COLO829 (cell line): ENCODE data around the gene HIVEP3.

Source experiments
- DNase-seq: peaks from one replicate; pipeline ENCODE4 v3.0.0; 2012; ENCODE audit warnings: low spot score

The HIVEP3 gene

DNA sequence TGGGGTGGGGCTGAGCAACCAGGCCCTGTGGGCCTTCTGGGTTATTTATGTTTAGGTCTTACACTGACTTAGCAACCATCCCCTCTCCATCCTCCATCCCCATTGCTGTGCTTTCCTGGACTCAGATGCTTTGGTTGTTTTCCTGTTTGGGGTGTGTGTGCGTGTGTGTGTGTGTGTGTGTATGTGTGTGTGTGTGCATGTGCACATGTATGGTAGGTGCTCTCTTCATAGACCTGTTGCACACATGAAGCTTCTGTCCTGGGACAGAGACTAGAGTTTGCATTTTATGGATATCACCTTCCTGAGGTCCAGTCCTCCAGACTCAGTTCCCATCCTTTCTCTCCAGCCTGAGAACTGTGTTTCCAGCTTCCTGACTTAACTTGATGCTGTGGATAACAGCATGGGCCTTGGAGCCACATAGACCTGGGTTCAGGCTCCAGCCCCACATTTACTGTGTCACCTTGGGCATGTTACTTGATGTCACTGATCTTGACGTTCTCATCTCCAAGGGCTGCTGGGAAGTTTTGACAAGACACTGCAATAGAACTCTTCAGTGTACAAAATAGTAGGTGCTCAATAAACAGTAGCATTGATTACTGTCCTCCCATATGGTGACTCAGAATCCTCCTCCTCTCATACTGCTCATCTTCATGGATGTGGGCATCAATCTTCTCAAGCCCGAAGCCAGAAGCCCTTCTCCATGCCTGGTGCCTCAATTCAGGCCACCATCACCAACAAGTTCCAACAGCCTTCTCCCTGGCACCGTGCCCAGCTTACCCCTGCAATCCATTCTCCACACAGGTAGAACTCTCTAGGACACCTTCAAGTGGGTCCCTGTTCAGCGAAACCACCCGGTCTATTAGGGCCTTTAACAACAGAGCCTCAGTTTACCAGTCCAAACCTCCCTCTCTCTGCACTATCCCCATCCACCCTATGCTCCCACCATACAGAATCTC, 252.5 kb downstream of the HIVEP3 start:
- no peak for DNase-seq

DNA sequence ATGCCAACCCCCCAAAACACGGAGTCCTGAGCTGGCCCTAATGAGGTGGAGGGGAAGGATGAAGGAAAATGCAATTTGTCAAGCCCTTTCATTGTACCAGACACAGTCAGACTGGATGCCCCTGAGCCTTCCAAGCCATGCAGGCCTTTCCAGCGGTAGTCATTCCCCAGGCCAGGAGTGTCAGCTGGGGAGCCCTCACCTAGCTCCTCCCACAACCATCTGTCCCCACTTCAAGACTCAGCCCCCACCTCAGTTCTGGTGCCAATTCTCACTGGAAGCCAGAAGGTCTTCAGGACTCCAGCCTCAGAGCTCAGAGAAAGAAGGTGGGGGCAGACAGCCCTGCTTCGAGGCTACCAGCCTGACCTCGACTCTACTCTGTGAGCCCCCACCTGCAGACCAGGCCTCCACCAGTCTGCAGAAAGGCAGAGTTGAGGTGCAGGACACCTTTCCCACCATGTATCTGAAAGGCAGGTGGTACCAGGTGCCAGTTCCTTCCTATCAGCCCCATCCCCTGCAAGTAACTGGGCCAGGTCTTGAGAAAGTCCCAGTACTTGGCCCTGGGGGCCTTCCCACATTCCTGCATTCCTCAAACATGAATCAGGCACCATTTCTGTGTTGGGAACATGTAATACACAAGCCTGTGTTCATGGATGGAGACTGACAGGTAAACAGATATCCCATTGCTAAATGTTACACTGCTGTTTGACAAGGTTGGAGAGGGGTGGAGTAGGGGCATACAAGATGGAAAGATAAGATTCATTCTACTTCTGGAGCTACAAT, 253.7 kb downstream of the HIVEP3 start:
- DNase-seq: peak; percentile 42

DNA sequence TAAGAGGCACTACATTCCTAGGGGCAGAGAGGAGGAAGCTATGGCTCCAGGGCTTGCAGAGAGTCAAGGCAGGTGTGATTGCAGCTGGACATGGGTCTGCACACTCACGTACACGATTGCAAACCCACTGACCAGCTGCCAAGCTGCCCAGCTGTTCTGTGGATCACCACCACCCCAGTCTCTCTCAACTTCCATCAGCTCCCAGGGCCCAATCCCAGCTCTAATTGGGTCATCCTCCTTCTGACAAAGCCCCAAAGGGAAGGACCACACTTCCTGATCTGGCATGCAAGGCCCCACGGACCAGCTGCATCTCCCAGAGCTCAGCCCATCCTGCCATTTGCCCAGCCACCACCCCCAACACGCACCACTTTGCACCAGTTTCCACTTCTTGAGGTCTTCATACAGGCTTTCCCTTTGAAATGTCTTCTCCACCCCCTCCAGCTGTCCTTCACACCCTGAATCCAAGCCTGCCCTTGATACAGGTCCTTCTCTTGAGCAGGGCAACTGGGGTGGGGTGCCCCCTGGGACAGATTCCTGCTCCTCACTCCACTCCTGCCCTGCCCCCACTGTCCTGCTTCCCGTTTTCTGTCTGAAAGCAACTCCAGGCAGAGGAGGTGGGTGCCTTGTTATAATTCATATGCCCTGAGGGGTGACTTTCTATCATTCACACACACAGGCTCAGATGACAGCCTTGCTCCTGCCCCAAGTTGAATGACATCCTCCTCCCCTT, 254.9 kb downstream of the HIVEP3 start:
- DNase-seq: no peak

DNA sequence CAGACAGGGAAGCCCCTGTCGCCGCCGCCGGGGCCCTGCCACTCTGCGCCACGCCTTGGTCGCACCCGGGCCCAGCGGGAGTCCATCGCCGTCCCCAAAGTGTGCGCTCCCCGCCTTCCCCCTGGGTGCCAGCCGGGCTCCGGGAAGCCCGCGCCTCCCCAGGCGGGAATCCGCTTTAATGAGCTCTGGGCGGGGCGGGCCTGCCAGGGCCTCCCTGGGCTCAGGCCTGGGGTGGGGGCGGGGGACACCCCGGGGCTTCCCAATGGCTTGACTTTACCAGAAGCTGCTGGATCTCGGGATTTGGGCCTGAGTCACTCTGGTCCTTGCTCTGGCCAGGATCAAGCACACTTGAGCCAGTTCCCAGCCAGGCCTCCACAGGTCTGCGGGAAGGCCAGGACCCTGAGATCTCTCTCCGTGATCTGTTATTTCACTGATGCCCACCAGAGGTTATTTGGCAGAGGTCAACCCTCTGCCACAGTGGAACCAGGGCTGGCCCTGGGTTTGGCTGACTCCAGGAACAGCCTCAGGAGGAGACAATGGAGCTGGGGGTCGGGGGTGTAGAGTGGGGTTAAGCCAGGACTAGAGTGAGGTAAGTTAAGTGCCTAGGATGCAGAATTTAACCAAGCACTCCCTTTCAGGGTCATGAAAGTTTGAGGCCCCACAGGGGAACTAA, 255.8 kb downstream of the HIVEP3 start:
- DNase-seq: no peak

DNA sequence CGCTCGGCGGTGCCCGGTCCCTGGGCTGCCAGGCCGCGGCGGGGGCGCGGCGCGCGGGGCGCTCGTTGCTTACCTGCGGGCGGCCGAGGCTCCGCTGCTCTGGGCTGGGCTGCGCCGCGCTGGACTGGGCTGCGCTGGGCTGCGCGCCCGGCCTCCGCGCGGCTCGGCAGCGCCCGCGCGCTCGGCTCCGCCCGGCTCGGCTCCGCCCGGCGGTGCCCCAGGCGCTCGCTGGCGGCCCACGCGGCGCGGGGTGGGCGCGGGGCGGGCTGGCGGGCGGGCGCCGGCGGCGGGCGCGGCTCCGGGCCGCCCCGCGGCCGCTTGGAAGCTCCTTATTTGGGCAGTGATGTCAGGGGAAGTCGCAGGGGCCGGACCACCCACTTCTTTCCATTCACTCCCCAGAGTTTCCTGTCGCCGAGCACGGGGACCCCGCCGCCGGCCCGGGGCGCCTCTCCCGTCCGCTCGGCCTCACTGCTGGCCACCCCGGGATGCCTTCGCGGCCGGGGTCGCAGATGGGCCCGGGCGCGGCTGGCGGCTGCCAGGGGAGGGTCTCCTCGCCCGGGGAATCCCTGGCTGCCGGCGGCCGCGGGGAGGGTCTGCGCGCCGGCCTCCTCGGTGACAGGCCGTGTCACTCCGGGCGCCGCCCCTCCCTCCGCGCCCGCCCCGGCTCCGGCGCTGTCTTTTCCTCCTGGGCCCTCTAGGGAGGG, 256.5 kb downstream of the HIVEP3 start:
- DNase-seq: no peak

DNA sequence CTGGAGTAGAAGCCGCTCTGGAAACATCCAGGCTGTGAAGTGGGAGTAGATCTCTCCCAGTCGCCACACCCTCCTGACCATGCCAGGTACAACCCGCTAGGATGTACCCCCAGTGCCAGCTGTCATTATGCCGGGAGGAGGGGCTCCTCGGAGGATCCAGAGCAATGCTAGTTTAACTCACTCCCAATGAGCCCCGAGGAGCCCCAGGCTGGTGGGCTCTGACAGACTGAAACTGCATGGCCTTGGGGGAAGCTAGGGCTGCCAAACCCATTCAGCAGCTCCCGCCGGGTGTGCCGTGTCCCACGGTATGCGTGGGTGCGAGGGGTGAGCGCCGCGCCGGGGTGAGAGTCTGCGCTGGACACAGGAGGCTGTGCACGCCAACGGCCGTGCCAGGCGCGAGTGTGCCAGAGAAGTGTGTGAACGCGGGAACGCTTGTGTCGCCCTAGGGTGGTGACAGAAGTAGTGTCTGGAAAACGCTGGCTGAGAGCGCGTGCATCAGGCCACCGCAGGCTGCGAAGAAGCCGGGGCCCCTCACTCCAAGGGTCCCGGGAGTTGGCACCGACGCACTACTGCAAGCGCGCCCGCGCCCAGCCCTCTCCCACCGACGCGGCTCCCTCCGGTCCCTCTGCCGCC, 257.2 kb downstream of the HIVEP3 start:
- DNase-seq: no peak

DNA sequence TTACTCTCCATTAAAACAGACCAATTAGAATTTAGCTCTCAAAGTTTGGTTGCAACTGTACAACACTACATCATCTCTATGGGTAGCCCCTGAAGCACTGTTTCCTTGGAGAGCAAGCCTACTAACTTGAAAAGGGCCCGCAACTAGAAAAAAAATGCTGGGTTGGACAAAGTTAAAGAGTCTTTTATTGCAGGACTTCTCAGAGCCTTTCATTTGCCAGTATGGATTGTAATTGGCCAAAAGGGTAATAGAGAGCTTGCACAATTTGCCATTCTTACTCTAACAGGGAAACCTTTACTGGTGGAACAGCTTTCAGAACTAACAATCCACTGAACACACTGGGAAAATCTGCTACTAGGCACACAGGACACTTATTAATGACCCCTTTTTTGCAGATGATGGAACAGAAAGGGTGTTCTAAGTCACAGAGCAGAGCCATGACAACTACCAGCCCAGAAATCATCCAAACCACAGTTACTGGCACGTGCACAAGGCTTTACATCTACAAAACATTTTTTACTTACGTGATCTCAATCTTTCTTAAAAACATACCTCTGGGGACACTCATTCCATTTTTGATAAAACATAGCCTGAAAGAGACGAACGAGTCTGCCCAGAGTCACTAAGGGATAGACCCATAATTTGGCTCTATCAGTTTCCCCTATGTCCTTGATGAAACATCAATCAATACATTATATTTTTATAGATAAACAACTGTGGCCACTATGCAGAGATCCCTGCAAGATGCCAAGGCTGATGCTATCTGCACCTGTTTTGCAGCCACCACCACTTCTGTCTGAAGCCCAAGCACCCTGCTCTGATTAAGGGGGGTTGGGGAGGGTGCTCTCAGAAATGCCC, 257.9 kb downstream of the HIVEP3 start:
- no peak for DNase-seq

DNA sequence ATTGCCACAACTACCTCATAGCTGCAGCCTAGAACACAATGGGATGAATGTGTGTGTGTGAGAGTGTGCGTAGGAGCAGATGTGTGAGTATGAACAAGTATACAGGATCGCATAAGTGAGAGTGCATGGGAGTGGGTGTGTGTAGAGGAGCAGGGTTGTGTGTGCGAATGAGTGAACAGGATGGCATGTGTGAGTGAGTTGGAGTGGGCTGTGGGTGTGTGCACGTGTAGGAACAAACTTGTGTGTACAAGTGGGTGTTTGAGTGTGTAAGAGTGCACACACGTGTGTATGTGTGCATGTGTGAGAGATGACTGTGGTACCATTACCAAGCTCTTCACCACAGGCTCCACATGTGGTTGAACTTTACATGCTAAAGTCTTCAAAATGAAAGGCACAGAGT, 258.8 kb downstream of the HIVEP3 start:
- DNase-seq: no peak

DNA sequence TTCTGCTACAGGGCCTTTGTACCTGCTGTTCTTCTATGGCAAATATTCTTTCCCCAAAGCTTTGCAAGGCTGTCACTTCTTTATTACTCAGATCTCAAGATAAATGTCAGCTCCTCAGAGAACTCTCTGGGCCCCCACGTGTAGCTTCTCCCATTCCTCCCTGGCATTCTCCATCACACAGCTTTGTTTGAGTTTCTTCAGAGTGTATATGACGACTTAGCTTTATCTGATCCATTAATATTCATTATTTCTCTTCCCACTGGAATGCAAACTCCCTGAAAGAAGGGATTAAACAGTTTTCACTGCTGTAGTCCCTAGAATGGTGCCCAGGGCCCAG, 259.6 kb downstream of the HIVEP3 start:
- DNase-seq: no peak

DNA sequence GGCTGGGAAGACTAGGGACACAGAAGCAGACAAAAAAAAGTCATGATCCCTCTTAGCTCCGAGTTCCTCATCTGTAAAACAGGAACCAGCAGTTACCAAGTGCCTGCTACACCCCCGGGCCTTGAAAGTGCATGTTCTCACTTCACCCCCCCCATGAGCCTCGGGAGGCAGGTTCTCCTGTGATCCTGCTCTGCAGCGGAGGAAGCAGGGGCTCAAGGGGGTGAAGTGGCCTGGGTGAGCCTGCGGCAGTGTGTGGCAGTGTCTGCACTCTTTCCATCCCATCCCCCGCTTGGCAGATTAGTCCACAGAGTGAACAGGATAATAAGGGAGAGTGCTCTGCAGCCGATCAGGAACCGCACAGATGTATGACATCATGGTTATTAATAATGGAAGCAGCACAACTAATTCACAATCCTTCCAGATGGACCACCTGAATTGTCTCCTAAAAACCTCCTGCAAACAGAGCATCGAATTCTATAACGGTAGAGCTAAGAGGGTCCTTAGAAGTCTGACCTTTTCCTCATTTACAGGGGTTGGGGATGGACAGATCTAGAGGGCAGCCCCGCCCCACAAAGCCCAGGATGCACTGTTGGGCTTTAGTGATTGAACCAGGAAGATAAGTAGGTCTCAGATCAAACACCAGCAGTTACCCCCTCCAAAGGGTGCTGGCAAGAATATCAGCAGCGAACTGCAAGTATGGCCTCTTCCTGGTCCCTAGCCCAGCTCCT, 260.1 kb downstream of the HIVEP3 start:
- no peak for DNase-seq

DNA sequence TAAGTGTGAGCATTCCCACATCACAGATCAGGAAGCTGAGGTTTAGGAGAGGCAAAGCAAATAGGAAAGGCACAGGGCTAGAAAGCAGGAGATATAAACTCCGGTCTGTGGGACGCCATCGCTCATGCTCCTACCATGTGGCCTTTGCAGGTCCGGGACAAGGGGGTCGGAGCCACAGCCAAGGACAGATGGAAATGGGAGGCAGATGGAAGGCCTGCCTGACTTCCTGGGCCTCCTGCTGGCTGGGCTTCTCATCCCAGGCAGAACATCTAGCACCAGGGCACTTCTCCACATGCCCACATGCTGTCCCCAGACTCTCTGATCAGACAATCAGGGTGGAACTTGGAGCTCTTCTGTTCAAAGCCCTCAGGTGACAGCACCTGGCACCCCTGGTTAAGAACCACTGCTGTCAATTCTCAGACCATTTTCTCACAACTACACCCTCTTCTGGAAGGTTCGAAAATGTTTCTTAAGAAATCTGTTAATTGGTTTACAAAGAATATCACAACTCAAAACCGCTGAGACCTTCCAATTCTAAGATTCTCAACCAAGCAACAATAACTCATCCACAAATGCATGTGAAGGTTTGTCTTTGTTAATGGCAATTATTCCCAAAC, 260.9 kb downstream of the HIVEP3 start:
- DNase-seq: no peak

DNA sequence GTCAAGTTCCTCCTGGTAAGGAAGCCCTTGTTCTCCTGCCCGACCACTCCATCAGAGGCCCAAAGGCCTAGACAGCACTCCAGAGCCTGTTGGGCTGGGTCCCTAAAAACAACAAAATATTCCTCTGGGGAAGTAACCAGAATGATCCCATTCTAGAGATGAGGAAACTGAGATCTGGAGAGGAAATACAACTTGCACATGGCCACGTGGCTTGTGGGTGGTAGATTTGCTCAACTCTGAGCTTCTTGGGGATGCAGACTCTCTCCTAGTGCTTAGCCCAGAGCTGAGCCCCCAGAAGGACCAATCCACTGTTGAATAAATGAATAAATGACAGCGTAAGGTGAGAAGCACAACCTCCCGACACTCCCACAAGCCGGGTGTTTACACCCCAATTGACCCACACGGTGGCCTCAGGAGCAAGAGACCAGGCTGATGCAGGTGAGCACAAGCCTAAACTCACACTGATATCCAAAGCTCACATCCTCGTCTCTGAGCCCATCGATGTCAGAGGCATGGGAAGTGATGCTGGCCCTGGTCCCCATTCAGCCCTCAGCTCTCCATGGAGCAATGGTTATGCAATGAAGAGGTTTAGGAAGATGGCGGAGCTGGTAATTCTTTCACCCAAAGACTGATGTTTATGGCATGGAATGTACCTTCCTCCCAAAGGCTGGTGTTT, 261.8 kb downstream of the HIVEP3 start:
- DNase-seq: no peak

DNA sequence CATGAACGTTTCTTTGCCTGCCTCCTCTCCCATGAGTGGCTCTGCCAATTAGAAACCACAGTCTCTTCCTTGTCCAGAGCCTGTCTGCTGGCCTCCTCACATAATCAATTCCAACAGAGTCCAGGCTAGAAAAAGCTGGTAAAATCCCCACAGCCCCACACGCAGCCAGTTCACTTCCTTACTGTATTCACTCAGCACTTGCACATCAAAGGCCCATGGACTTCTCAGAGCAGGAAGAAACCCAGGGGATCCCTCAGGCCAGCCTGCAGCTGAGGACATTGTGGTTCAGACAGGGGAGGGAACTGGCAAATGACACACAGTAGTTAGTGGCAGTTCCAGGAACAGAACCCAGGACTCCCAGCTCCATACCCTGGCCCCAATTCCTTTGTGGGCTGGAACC, 262.7 kb downstream of the HIVEP3 start:
- no peak for DNase-seq

DNA sequence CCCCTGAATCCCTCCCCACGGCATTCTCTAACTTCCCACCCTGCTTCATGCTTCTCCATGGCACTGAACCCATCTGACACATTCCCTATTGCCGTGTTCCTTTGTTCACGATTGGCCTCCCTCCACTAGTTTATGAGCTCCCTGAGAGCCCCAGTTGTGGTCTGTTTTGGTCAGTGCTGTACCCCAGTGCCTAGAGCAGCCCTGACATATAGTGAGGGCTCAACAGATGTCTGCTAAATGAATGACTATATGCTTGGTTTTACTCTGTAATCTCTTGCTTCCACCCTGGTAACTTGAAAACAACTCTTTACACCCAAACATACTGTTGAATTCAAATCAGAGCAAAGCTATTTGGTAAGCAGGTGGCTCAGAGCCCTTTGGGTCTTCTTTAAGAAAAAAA, 263.1 kb downstream of the HIVEP3 start:
- no peak for DNase-seq

DNA sequence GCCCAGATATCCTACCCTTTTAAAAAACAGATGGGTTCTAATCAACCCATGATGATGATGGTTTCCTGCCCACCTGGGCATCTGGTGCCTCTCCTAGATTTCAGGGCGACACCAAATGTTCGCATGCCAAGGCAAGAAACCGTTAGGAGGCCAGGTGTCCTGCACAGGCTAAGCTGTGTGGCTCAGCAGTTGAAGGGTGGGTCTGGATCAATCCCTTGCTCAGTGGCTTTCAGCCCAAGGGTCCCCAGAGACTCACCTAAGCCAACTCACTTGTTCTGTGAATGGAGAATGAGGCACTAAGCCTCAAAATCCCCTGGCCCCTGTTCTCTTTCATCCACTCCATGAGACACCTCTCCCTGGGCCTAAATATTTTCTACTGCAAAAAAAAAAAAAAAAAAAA, 265.1 kb downstream of the HIVEP3 start:
- no peak for DNase-seq

DNA sequence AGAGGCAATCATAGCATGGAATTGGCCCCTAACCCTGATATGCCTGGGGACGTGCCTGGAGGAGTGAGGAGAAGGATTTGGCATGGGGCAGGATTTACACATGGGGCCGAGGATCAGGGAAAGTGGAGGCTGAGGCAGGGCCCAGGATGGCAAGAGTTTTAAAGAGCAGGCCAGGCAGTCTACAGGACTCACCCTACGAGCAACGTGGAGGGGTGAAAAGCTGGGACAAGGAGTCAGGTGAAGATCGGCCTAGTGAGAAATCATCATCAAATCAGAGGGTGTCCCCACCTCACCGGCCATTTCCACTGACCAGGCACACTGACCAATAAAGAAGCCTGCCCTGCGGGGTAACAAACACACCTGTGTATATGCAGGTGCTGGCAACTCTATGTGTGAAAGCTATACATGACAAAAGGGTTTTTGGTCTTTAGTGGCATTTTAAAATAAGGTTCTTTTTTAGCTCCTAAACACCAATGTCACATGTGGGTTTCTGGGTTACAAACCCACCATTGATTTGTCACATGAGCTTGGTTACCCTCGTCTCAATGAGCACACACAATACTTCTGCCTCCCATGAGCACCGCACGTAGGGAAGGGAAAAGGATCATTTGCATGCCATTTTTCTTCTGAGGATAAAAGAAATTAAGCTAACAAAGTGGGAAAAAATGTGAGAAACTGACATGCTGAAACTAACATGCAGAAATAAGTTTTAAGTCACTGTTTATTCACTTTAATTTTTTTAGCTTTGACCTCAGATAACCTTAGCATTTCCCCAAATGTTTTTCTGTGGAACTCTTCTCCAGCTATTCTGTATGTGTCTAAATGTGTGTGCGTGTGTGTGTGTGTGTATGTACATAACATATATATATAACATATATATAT, 266.1 kb downstream of the HIVEP3 start:
- no peak for DNase-seq
